Astrocyte (in vitro differentiated cells and primary cell): ENCODE measurements around the gene HOXA5.

Experiments
- CTCF ChIP-seq: IDR thresholded peaks from 2 replicates; pipeline ENCODE4 v1.5.1; 2011; ENCODE audit warnings: low read depth, mild to moderate bottlenecking, inconsistent platforms, low read length, moderate library complexity; ENCODE audit not compliant: insufficient read depth
- EZH2 ChIP-seq: IDR thresholded peaks from 2 replicates; pipeline ENCODE4 v1.6.1; 2012; ENCODE audit warnings: mild to moderate bottlenecking, low read length, inconsistent platforms; ENCODE audit not compliant: insufficient read depth

DNA sequence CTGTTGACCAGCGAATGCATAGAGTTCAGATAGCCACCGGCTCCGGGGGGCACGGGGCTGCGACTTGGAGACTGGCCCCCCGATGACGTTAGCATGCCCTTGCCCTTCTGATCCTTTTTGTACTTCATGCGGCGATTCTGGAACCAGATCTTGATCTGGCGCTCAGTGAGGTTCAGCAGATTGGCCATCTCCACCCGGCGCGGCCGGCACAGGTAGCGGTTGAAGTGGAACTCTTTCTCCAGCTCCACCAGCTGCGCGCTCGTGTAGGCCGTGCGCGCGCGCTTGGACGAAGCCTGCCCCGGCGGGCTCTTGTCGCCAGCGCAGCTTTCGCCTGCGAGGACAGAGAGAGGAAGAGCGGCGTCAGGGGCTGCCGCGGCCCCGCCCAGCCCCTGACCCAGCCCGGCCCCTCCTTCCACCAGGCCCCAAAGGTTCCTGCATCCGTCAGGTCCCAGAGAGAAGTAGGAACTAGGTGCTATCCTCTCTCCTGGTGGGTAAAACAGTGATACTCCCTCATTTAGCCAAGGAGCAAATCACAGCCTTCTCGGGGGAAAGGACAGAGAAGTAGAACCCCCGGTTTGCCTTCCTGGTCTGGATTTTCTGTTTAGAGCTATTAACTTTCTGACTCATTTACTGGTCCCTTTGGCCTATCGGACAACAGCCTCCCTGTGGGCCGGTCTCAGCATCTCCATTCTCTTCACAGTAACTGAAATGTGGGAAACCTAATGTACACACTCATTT lies 34.9 kb downstream of the HOXA5 start:
- no peak for TF ChIP-seq CTCF
- no peak for TF ChIP-seq EZH2
